T-helper 1 cell treated with Interleukin-12 subunit alpha and Interleukin-12 subunit beta and Interleukin-4 antibody, amounts not matched to agents 30 μg/mL and 1 μg/mL, for 36 hours (primary cell): ENCODE results near the gene DYNC1LI1.

Experiments used
- H3K27ac Mint-ChIP-seq: one replicate; pipeline ENCODE4 v1.8.0; 2021; ENCODE audit warnings: mild to moderate bottlenecking, mixed read lengths
- H3K27me3 Mint-ChIP-seq: one replicate; pipeline ENCODE4 v1.8.0; 2021; ENCODE audit warnings: low read depth, mixed read lengths
- H3K36me3 Mint-ChIP-seq: one replicate; pipeline ENCODE4 v1.8.0; 2021; ENCODE audit warnings: low read depth, mixed read lengths
- H3K4me1 Mint-ChIP-seq: one replicate; pipeline ENCODE4 v1.8.0; 2021; ENCODE audit warnings: low read depth, mixed read lengths
- H3K4me3 Mint-ChIP-seq: one replicate; pipeline ENCODE4 v1.8.0; 2021; ENCODE audit warnings: mild to moderate bottlenecking, moderate library complexity, mixed read lengths
- H3K9me3 Mint-ChIP-seq: one replicate; pipeline ENCODE4 v1.8.0; 2021; ENCODE audit warnings: mixed read lengths

The DYNC1LI1 gene

GRCh38 chr3:32481791-32482631 is 88.6 kb downstream of the DYNC1LI1 start:
- Mint-ChIP-seq H3K27ac (no peak overlapping the region), H3K27me3 (no peaks in the 10 kb centered on the region), H3K9me3 (no peaks in the 10 kb centered on the region), H3K4me1 (peaks cover 18% of the 10 kb centered on the region), H3K36me3 (peaks cover 58% of the 10 kb centered on the region), H3K4me3 (no peak overlapping the region)

- Mint-ChIP-seq H3K27ac (no peak overlapping the region), H3K36me3 (peaks cover 59% of the 10 kb centered on the region), H3K9me3 (no peaks in the 10 kb centered on the region), H3K4me3 (no peak overlapping the region), H3K27me3 (no peaks in the 10 kb centered on the region), H3K4me1 (peaks cover 20% of the 10 kb centered on the region)
These were observed 90.1 kb downstream of the DYNC1LI1 start for GRCh38 chr3:32480604-32481003.
